ENCODE results near the gene CCDC51.

DNA sequence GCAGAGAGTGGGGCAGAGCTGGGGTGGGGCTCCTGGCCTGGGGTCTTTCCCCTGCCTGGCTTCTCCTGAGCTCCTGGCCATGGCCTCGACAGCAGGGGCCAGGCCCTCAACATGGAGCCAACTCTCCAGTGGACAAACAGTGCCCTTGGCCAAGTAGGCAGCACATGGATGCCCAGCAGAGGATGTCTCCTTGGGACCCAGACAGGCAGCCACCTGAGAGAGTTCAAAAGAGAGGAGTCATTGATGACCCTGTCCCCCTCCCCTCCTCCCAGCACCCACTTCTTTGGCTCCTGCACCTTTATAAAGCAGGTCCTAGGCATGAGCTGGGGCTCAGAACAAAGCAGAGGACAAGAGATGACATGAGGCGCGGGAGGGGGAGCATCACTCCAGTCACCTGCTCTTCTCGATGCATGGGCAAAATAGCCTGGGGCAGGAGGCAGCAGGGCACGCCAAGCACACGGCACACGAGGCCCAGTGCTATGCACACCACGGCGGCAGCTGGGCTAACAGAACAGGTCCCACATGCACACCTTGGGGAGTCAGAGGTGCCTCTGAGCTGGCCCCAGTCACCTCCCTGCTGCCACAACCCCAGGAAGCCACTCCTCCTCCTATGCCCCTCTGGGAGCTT is 36.6 kb upstream of the CCDC51 start:
- TF ChIP-seq, protein P1, sequence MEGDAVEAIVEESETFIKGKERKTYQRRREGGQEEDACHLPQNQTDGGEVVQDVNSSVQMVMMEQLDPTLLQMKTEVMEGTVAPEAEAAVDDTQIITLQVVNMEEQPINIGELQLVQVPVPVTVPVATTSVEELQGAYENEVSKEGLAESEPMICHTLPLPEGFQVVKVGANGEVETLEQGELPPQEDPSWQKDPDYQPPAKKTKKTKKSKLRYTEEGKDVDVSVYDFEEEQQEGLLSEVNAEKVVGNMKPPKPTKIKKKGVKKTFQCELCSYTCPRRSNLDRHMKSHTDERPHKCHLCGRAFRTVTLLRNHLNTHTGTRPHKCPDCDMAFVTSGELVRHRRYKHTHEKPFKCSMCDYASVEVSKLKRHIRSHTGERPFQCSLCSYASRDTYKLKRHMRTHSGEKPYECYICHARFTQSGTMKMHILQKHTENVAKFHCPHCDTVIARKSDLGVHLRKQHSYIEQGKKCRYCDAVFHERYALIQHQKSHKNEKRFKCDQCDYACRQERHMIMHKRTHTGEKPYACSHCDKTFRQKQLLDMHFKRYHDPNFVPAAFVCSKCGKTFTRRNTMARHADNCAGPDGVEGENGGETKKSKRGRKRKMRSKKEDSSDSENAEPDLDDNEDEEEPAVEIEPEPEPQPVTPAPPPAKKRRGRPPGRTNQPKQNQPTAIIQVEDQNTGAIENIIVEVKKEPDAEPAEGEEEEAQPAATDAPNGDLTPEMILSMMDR (IDR thresholded peaks at IDR 0.05; ENCODE audit: insufficient read depth, low read length, poor library complexity, severe bottlenecking), result no peak
- no peak for TF ChIP-seq EZH2phosphoT487 (conservative IDR thresholded peaks at IDR 0.05; ENCODE audit: low read length)

Data from SU-DHL-6 (cell line).